ENCODE results near the gene AXIN2.

AXIN2 gene

DNA sequence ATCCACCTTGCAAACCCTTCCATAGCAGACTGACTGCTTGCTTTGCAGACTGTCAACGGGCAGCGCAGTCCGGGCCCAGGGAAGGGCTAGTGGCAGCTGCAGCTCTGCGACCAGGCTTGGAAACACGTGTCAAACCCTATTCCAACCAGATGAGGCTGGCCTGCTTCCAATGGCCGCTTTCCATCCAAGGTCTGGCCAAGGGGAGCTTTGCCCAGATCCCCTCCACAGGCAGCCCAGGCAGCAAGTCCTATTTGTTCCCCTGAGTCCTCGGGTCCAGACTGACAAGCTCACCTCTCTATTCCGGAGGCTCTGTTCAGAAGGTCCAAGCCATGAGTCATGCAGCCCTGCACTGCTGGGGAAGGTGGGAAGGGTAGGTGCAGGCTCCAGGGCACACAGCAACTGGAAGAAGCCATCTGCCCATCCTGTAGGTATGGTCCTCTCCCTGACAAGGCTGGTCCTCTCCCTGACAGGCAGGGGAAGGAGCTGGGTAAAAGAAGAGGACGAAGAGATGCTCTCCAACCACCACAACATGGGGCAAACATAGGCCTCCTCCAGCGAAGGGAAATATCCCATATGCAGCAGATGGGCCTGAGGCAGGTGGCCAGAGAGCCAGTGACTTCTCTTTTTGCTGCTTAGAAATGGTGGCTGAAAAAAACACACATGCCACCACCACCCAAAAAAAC lies 22.6 kb upstream of the AXIN2 start:
- DNase-seq, result no peak

DNA sequence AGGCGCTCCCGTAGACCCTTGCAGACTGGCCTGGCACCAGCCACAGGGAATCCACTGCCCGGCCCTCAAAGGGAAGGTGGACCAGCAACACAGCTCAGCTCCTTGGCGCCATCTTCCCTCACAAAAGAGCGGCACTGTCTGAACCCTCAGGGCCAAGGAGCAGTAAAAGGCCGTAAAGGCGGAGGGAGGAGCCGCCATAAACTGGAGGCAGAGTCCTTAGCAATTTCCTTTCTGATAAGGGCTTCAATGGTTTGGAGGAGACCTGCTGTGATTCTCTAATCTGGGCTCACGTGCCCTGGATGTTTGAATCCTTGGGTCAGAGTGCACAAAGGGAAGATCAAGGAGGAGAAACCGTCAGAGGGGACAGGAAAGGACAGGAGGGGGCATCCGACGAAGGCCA lies 15.5 kb upstream of the AXIN2 start:
- DNase-seq, result no peak

DNA sequence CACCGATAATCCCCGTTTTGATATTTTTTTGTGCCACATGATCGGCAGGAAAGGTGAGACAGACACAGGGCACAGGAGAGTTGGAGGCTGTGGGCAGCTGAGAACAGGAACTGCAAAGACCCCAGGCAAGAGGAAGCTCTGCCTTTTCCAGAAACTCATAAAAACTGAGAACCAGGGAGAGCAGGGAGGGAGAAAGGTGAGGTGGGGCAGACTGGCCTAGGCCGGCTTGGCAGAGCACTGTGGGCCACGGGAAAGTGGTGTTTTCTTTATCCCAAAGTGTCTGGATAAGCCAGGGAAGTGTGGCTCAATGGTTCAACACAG lies 11.8 kb upstream of the AXIN2 start:
- DNase-seq, result no peak

DNA sequence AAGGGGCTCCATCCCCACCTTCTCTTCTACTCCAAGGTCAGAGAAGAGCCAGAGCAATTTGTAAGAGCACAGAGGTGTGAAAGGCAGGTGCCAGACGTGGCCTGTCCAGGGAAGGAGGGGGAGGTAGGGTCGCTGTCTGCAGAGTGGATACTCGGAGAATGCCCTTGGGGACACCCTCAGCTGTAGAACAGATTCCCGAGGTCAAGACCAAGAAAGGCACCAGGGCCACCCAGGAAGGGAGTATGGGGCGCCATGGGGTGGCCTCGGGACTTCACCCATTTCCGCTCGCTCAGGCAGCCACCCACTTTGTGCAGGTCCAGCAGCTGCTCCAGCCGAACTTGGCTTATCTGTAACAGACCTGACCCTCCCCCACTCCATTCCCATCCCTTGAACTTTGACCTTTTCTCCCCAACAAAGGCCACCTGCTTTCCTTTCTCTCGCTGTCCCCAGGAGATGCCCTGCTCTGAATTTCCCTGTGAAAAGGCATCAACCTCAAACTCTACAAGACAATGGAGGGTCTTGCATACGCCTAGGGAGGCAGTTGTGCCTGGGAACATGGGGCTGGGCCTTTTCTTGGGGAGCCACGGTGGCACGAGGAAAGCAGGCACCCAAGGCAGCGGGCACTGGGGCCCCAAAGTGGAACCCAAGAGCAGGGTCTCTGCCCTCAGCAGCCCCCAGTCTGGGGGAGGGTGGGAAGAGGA lies 11.3 kb upstream of the AXIN2 start:
- no peak for DNase-seq

DNA sequence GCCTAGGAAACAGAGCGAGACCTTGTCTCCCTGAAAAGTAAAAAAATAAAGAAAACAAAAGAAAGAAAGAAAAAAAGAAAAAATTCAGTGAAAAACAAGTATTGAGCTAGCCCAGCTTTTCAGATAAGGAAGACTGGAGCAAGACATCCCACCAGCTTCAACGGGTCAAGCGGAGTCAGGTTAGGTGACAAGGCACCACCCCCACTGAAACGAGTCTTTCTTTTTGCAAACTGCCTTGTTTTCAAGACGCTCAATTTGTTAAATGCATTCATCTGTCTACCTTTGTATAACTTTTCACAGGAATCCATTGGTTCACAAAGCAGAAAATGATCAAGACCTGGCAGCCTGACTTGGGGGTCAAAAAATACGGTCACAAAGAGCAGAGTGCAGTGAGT lies 10.7 kb upstream of the AXIN2 start:
- DNase-seq, result no peak

DNA sequence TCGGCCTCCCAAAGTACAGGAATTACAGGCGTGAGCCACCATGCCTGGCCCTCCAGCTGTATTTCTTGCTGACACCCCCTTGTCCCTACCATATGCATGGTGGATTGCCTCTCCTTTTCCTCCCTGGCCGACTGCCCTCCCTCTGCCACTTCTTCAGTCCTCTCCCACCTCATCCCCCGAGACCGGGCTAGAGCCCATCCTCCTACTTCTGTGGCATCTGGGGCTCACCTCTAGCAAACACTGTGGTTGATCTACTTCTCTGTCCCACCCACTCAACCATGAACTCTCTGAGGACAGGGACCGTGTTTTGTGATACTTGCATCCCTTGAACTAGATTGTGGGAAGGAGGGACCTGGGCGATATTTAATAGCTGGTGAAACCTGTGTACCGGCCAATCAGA lies 7.5 kb upstream of the AXIN2 start:
- no peak for DNase-seq

DNA sequence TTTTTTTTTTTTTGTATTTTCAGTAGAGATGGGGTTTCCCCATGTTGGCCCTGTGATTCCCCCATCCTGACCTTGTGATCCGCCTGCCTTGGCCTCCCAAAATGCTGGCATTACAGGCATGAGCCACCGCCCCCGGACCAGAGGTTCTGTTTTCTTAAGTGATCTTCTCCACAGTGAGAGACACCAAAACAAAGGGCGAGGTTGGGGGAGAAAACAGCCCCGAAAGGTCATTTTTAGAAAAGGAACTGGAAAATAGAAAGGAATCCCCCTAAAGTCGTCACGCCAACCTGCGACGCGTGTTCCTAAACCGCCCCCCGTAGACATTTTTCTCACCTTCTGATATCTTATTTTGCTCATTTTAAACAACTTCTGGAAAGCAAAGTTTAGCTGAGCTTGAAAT lies 6.1 kb upstream of the AXIN2 start:
- DNase-seq, result no peak

DNA sequence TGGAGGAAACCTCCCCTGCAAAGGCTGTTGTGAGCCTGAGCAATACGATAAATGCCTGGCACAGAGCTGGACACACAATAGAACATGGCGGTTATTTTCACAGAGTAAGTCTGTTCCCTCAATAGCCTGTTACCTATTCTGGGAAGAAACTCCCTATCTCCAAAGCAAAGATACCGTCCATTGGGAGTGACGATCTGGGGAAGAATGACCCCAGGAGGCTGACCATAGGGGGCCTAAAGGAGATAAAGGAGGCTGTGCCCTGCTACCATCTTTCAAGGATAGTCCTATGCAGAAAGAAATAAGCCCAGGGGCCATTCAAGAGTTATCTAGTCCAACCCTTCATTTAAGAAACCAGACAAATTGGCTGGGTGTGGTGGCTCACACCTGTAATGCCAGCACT lies 4.1 kb upstream of the AXIN2 start:
- DNase-seq, result no peak

DNA sequence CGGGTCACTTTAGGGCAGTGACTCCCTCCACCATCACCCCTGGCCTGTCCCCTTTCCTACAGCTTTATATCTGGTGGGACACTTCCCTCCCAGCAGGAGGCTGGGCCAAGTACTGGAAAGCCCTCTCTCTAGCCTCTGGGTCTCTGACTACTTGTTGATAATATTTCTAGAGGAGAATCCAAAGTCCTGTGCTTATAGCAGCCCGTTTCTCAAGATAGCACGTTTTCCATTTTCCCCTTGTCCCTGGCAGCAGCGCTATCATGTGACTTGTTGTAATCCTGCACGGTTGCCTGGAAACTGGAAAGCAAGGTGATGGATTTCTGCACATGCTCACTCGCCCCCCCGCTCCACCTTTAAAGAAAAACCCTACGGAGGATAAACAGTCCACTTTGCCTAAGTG lies 3.3 kb upstream of the AXIN2 start:
- DNase-seq, result no peak

DNA sequence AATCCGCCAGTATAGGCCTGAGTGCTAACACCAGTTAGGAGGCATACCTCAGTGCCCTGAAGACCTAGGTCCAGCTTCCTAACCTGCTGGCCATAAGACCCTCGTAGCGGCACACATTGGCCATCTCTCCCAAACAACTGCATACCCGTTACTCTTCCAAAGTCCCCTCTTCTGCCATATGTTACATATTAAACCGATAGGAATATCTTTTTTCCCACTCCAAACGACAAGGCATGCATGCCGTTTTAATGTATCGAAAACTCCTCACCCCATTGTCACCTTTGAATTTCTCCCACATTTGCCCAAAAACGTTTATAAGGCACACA lies 721 bp upstream of the AXIN2 start:
- DNase-seq, result no peak

DNA sequence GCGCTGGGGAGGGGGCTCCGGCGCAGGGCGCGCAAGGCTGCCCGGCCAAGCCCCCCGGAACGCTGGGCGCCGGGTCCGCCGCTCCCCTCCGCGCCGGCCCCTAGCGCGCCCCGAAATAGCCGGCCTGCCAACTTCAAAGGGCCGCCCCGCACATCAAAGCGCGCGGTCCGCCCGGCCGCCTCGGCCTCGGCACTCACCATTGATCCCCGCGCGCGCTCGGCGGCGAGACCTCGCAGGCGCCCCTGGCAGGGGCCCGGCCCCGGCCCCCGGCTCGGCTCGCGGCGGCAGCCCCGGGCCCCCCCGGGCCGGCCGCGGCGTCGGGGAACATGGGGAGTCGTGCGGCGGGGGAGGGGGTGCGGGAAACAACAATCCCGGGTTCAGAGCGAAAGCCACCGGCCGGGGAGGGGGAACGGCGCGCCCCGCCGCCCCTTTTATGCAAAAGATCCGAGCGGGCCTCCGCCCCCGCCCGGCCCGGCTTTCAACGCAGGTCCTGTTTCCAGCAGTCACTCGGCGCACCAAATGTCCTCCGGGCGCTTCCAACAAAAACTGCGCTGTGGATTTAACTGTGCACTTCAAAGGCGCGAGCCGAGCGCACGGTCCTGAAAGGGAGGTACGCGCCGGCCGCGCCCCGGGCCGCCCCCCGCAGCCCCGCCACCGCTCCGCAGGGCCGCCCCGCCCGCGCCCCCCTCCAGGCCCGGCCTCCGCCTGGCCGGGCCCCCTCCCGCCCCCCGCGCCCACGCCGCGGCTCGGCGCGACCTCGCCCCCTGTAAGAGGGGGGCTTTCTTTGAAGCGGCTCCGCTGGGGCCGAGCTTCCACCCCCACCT lies 608 bp downstream of the AXIN2 start:
- DNase-seq, result peak; percentile 77

DNA sequence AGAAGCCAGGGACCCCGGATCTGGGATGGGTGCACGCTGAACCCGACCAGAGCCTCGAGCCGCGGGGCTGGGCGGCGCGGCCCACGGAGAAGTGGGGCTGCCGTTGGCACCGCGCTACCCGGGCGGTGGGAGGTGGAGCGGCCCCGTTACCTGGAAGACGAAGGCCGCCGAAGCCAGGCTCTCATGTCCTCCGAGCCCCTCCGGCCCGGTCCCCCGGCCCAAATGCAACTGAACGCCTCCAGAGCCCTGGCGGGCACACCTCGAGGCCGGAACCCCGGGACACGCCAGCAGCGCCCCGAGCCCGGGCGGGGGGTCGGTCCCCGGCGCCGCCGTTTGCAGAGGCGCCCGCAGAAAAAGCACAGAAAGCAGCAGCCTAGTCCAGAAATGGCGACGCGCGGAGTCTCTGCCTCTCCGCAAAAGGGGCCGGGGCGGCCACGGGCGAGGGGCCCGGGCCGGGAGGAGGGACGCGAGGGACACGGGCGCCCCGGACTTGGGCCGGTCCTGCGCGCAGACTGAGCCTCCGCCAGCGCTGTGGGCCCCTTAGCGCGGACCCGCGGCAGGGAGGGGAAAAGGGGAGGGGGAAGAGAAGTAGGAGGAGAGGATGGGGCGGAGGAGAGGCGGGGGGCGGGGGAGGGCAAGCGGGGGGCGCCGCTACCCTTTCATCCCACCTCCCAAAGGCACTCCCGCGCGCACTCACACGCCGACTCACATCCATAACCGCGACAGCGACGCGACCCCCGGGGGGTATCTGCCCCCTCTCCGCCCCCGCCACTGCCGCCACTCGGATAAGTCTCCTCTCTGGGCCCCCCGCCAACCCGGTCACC lies 1.4 kb downstream of the AXIN2 start:
- DNase-seq, result peak; percentile 30

DNA sequence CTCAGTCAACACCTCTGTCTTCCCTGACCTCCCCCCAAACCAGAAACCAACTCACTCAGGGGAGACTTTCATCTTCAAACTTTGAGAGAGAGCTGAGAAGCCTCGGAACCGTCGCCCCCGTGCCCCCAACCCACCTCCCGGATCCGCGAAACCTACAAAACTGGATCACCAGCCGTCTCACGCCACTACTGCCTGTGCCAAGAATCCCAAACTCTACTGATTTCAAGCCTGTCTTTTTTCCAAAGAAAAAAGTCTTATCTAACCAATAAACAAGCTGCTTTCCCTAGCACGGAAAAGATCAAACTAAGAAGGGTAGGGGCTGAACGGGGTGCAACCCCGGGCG lies 2.0 kb downstream of the AXIN2 start:
- DNase-seq, result no peak

DNA sequence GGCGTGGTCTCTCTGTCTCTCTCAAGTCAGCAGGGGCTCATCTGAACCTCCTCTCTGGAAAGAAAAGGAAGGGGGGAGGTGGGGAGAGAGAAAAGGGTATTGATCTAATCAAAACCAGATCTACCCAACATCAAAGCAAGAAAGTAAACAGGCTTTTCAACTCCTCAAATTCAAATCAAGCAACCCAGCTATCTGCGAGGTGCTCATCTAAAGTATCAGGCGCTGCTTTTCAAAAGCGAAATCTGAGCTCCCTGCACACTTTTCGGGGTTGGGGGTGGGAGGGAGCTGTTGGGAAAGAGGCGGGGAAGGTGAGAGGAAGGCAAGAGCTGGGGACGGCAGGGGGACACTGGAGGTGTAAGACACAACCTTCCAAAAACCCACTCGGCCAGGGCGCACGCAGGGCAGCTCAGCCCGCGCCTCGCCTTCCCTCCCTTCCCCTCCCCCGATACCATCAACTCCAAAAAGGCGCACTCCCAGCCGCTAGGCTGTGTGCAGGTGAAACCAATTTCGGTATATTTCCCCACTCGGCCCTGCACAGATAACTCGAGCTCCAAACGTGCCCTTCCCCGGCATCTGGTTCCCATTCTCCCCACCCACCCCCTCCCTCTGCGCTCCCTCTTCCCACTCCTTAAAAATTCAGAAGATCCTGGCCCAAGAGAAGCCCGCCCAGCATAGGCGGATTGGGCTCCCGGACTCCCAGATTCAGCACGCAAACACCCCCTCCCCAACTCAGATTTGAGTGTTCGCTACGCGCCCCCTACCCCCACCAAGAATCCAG lies 2.6 kb downstream of the AXIN2 start:
- DNase-seq, result no peak

DNA sequence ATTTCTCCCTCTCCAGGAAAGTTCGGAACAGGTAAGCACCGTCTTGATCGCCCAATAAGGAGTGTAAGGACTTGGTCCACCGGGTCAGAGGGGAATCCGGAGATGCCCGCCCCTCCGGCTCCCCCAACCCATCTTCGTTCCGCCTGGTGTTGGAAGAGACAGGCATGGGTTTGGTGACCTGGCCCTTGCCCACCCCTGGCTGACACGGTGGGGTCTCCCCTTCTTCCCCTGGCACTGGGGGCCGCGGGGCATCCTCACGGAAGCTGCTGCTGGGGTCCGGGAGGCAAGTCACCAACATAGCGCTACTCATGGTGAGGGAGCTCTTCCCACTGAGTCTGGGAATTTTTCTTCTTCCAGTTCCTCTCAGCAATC lies 3.2 kb downstream of the AXIN2 start:
- no peak for DNase-seq

DNA sequence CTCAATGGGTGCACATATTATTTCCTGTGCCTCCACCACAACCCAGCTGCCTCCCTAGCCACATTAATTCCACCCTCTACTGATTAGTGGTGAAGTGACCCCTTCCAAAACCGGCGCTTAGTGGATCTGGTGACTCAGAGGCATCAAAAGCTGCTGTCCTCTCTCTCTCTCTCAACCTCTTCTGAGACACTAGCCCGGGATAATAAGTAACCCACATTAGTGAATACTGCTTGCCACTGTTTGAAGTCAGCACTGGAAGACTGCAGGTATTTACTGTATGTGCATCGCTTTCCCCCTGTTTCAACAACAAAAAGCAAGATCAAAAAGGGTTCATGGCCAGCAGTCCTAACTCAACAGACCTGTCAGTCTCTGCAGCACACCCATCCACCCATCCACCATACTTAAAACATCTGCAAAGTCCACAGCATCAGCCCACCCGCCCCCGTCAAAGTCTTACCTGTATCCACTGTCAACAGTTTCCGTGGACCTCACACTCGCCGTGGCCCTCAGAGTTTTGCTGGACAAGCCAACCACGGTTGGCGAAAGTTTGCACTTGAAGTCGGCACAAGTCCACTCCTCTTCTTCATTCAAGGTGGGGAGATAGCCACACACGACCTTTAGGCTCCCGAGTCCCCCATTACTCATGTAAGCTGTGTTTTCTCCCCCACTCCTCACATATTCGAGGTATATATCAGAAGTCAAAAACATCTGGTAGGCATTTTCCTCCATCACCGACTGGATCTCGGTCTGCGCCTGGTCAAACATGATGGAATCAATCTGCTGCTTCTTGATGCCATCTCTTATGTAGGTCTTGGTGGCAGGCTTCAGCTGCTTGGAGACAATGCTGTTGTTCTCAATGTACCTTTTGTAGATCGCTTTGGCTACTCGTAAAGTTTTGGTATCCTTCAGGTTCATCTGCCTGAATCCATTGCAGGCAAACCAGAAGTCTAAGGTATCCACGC lies 3.8 kb downstream of the AXIN2 start:
- peak; percentile 60 for DNase-seq

DNA sequence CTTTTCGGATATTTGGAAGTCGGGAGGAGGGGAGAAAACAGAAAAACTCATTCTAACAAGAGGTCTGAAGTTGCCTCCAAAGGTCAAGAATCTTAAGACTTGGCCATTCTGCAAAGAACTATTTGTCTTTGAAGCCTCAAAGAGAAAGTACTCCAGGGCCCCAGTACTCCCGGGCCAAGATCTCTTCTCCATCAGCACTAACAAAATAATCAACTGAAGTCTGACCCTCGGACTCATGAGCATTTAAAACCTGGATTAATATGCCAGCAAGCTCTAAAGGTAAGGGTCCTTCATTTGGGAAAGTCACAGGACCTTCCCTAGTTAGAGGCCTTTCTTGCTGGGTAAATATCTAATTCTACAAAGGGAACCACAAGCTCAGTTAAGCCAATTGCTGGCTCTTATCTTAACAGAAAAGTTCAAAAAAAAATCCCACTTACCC lies 4.5 kb downstream of the AXIN2 start:
- DNase-seq, result no peak

DNA sequence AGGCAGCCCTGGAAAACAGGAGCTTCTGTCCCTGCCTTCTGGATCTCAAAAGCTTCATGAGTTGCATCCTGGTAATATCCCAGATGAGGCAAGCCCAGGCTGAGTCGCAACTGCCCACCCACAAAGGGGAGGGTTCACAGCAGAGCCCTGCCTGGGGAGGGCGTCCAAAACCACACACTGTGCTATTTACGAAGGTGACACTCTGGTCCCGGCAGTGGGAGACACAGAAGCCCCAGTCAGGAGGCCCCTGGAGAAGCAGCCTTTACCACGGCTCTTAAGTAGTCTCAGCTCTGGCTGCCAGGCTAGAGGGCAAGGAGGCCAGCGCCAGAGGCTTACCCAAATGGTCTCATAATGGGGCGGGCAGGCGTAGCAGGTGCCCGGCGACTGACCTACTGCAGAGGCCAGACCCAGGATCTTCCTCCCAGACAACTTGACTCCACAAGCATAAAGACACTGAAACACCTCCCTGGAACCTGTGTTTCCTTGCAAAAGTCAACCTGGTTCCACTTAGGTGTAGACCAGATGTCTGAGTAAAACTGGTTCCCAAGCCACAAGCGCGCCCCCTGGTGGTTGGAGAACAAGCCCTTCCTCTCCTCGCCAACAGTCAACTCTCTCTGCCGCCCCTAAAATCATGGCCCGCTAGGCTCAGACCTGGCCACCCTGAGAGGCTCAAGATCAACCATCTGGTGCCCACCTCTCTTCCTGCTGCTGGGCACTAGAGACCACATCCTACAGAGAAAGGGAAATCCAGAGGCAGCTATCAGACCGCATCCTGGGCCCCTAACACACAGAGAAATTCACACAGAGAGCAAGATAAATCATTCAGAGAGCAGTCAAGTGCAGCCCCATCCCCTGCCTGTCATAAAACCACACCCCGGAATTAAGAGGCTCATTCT lies 5.2 kb downstream of the AXIN2 start:
- peak; percentile 86 for DNase-seq

DNA sequence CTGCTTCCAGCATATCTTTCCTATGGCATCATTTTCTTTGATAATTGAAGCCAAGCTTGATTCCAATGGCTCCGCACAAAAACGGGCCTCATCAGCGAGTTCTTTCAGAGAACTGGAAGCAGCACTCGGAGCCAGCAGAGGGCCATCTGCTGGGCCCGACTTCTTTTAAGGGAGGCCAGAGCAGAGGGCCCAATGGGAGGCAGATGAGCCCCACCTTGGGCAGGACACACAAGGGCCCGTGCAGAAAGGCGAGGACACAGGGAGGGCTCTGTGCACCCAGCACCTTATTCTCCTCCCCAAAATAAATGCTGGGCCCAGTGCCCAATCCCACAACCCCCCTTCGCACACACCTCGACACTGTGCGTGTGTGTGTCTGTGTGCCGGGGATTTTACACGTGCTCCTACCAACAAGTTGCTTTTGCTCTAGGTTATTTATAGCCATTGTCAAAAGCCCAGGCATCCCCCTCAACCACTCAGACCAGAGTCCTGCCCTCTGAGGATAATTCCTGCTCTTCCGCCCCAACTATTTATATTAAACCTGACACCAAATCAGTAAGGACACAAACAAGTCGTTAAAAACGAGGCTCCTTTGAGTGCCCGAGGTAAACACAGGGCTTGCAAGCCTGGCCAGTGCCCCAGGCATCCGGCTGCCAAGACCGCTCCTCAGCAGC lies 6.8 kb downstream of the AXIN2 start:
- DNase-seq, result no peak

All from CD4-positive, alpha-beta T cell treated with Interleukin-17A for 1 hour (primary cell).